ENCODE results near the gene ULK4.

DNA sequence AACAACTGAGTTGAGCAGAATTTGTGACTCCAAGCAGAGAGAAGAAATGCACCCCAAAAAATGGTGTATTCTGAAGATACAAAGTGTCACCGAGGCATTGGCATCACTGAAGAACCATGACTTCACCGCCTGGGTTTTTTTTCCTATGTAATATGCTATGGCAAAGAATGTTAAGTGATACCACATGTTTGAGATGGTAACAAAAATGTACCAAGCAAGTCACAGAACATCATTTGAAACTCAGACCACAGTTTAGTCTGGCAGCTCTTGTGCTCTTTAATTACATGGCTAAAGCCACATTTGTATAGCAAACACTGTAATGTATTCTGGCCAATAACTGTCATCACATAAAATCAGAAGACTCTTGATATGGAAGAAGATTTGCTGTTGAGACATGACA is 323.5 kb downstream of the ULK4 start:
- TF ChIP-seq EP300 (IDR thresholded peaks at IDR 0.05; ENCODE audit: borderline replicate concordance in 1 of 2, low read depth in 2 of 2, low read length in 2 of 2), result no peak
- TF ChIP-seq, protein P1, sequence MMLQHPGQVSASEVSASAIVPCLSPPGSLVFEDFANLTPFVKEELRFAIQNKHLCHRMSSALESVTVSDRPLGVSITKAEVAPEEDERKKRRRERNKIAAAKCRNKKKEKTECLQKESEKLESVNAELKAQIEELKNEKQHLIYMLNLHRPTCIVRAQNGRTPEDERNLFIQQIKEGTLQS (IDR thresholded peaks at IDR 0.05; ENCODE audit: insufficient read depth, low read depth, low read length), result no peak

Data from H1 (cell line).